GM23338 (cell line): Measurements from ENCODE around the gene TASP1. TPM values are rescaled to one million over a fixed set of nuclear protein-coding genes. Genes with fewer than 3 reads are reported as not detected.

Experiments used
- ATAC-seq: fragments of 200-7000 bp; cut with Tn5 transposase; 3 replicates; pipeline ENCODE4 v1.9.1; 2020
- DNase-seq: peaks from one replicate; pipeline ENCODE4 v3.0.0-alpha.2; 2015; ENCODE audit warnings: low spot score
- H2AFZ ChIP-seq: fragments of 200-600 bp; sonication (generic); 2 replicates; pipeline ENCODE4 v1.8.0; 2016; ENCODE audit warnings: antibody characterized with exemption, mild to moderate bottlenecking, moderate library complexity
- H3F3A ChIP-seq: fragments of 200-600 bp; sonication (generic); replicated peaks from 2 replicates; pipeline ENCODE4 v1.8.0; 2017; ENCODE audit warnings: antibody characterized with exemption, mixed run types, low read depth
- H3K27ac ChIP-seq: fragments of 200-600 bp; sonication (generic); 2 replicates; pipeline ENCODE4 v1.6.1; 2016; ENCODE audit warnings: low read depth
- H3K27me3 ChIP-seq: fragments of 200-600 bp; sonication (generic); 2 replicates; pipeline ENCODE4 v1.8.0; 2016; ENCODE audit warnings: mild to moderate bottlenecking, mixed run types, moderate library complexity; ENCODE audit not compliant: insufficient read depth
- H3K36me3 ChIP-seq: fragments of 200-600 bp; sonication (generic); 2 replicates; pipeline ENCODE4 v1.8.0; 2016; ENCODE audit warnings: mild to moderate bottlenecking; ENCODE audit not compliant: insufficient read depth
- H3K4me1 ChIP-seq: fragments of 200-600 bp; sonication (generic); 2 replicates; pipeline ENCODE4 v1.8.0; 2016; ENCODE audit warnings: mild to moderate bottlenecking, moderate library complexity; ENCODE audit not compliant: insufficient read depth
- H3K4me2 ChIP-seq: fragments of 200-600 bp; sonication (generic); 2 replicates; pipeline ENCODE4 v1.7.1; 2017; ENCODE audit warnings: mixed run types
- H3K4me3 ChIP-seq: fragments of 200-600 bp; sonication (generic); 2 replicates; pipeline ENCODE4 v1.6.1; 2016; ENCODE audit warnings: mixed run types
- H3K79me2 ChIP-seq: fragments of 200-600 bp; sonication (generic); replicated peaks from 2 replicates; pipeline ENCODE4 v1.8.0; 2017; ENCODE audit warnings: mild to moderate bottlenecking; ENCODE audit not compliant: insufficient read depth
- H3K9me2 ChIP-seq: fragments of 200-600 bp; sonication (generic); 2 replicates; pipeline ENCODE4 v1.8.0; 2017; ENCODE audit not compliant: insufficient read depth
- H4K20me1 ChIP-seq: fragments of 200-600 bp; sonication (generic); replicated peaks from 2 replicates; pipeline ENCODE4 v1.8.0; 2017; ENCODE audit warnings: mild to moderate bottlenecking; ENCODE audit not compliant: insufficient read depth
- H3K27ac Mint-ChIP-seq: 2 replicates; pipeline ENCODE4 v1.8.0; 2020; ENCODE audit warnings: inconsistent platforms, mild to moderate bottlenecking, moderate library complexity, mixed read lengths
- H3K27me3 Mint-ChIP-seq: 3 replicates; pipeline ENCODE4 v1.8.0; 2022; ENCODE audit warnings: low read depth, mild to moderate bottlenecking, moderate library complexity, mixed read lengths, inconsistent platforms; ENCODE audit not compliant: insufficient read depth, poor library complexity
- H3K36me3 Mint-ChIP-seq: 3 replicates; pipeline ENCODE4 v1.8.0; 2021; ENCODE audit warnings: low read depth, mild to moderate bottlenecking, inconsistent platforms, moderate library complexity, mixed read lengths
- H3K4me1 Mint-ChIP-seq: 3 replicates; pipeline ENCODE4 v1.8.0; 2020; ENCODE audit warnings: mild to moderate bottlenecking, inconsistent platforms, mixed read lengths
- H3K4me3 Mint-ChIP-seq: 3 replicates; pipeline ENCODE4 v1.8.0; 2021; ENCODE audit warnings: moderate library complexity, mild to moderate bottlenecking, inconsistent platforms, mixed read lengths
- H3K9me3 Mint-ChIP-seq: 3 replicates; pipeline ENCODE4 v1.8.0; 2020; ENCODE audit warnings: moderate library complexity, mild to moderate bottlenecking, inconsistent platforms, mixed read lengths
- CREB1 ChIP-seq: fragments of 250-450 bp; sonication (Bioruptor Pico); IDR thresholded peaks from 2 replicates; pipeline ENCODE4 v1.5.0; 2020; ENCODE audit warnings: low read depth, mild to moderate bottlenecking, moderate library complexity
- ETS1 ChIP-seq: IDR thresholded peaks from 2 replicates; pipeline ENCODE4 v1.6.1; 2016; ENCODE audit warnings: antibody characterized with exemption
- EZH2 ChIP-seq: fragments of 200-600 bp; sonication (generic); IDR thresholded peaks from one replicate; pipeline ENCODE4 v1.8.0; 2017; ENCODE audit warnings: antibody characterized with exemption, mild to moderate bottlenecking, low read depth; ENCODE audit not compliant: unreplicated experiment
- EZH2phosphoT487 ChIP-seq: fragments of 200-600 bp; sonication (generic); IDR thresholded peaks from one replicate; pipeline ENCODE4 v1.8.1; 2018; ENCODE audit warnings: antibody characterized with exemption; ENCODE audit not compliant: unreplicated experiment
- JUNB ChIP-seq: IDR thresholded peaks from one replicate; pipeline ENCODE4 v1.6.1; 2016; ENCODE audit warnings: antibody characterized with exemption; ENCODE audit not compliant: unreplicated experiment
- STAT1 ChIP-seq: IDR thresholded peaks from one replicate; pipeline ENCODE4 v1.6.1; 2016; ENCODE audit warnings: antibody characterized with exemption; ENCODE audit not compliant: unreplicated experiment
- ZNF114 ChIP-seq: fragments of 250-450 bp; sonication (Bioruptor Pico); IDR thresholded peaks from 2 replicates; pipeline ENCODE4 v1.5.0; 2020; ENCODE audit warnings: mild to moderate bottlenecking, moderate library complexity
- ZNF331 ChIP-seq: fragments of 250-450 bp; sonication (Bioruptor Pico); IDR thresholded peaks from 2 replicates; pipeline ENCODE4 v1.5.0; 2020; ENCODE audit warnings: low read depth, mild to moderate bottlenecking, moderate library complexity
- ZNF462 ChIP-seq: fragments of 250-450 bp; sonication (Bioruptor Pico); IDR thresholded peaks from 2 replicates; pipeline ENCODE4 v1.5.0; 2020; ENCODE audit warnings: mild to moderate bottlenecking, moderate library complexity
- polyA plus RNA-seq: library from polyadenylated mRNA; unstranded; fragments of >200 nt; fragmentation: Nextera tagmentation; extraction: Ambion mirVana; gene quantifications from 2 replicates; pipeline ENCODE4 v1.2.1, GENCODE V29; 2016
- total RNA-seq: library from RNA; depleted of rRNA; stranded (reverse); fragments of >200 nt; shearing (Covaris generic); gene quantifications from 2 replicates; pipeline ENCODE4 v1.2.3, GENCODE V29; 2014

Gene TASP1
- total and polyA plus RNA-seq, 2 experiments from 2014 or later, result 9.7 to 9.8 TPM

- TF ChIP-seq ZNF462 (CRISPR knock-in tag) (no peak), CREB1 (CRISPR knock-in tag) (no peak), EZH2 (no peak), ZNF114 (no peak), EZH2phosphoT487 (no peak)
Observed at GRCh38 chr20:13545790-13546189, 92.9 kb downstream of the TASP1 start (continued).

GRCh38 chr20:13543783-13544182, 94.9 kb downstream of the TASP1 start:
- H3K4me3 ChIP-seq, result no peak overlapping the region
- no peak overlapping the region for H3K27ac Mint-ChIP-seq
- no peaks in the 10 kb centered on the region for H3K27me3 Mint-ChIP-seq
- no peaks in the 10 kb centered on the region for H3K9me3 Mint-ChIP-seq
- no peak overlapping the region for H3K27ac ChIP-seq
- no peaks in the 10 kb centered on the region for H3K36me3 Mint-ChIP-seq
- no peak overlapping the region for H2AFZ ChIP-seq
- H3K4me2 ChIP-seq, result no peak overlapping the region
- no peaks in the 10 kb centered on the region for H3F3A ChIP-seq
- no peaks in the 10 kb centered on the region for H3K36me3 ChIP-seq
- H3K4me3 Mint-ChIP-seq, result no peak overlapping the region
- H3K9me2 ChIP-seq, result no peaks in the 10 kb centered on the region
- ATAC-seq (no peak), DNase-seq (no peak)
- no peaks in the 10 kb centered on the region for H4K20me1 ChIP-seq
- H3K4me1 Mint-ChIP-seq, result peaks cover 3% of the 10 kb centered on the region; the same call in 2 of the 3 replicates
- no peaks in the 10 kb centered on the region for H3K79me2 ChIP-seq
- H3K27me3 ChIP-seq, result no peaks in the 10 kb centered on the region
- H3K4me1 ChIP-seq, result no peaks in the 10 kb centered on the region
- TF ChIP-seq EZH2phosphoT487, result no peak
- no peak for TF ChIP-seq EZH2
- TF ChIP-seq STAT1, result no peak
- TF ChIP-seq ZNF331, result no peak
- TF ChIP-seq ETS1, result no peak
- no peak for TF ChIP-seq JUNB
- no peak for TF ChIP-seq ZNF114
- no peak for TF ChIP-seq ZNF462 (CRISPR knock-in tag)
- TF ChIP-seq CREB1 (CRISPR knock-in tag), result no peak
